SK-N-SH treated with all-trans-retinoic acid at 6 μM for 48 hours (cell line): ENCODE results near the gene GRM5.

Experiments
- ATAC-seq: fragments of 200-7000 bp; cut with Tn5 transposase; 3 replicates; pipeline ENCODE4 v1.9.1; 2020; ENCODE audit warnings: mild to moderate bottlenecking, moderate library complexity
- ARNTL ChIP-seq: fragments of 450-650 bp; formaldehyde crosslinking; IDR thresholded peaks from 2 replicates; pipeline ENCODE4 v1.5.0; 2020; ENCODE audit warnings: low read depth, mild to moderate bottlenecking, moderate library complexity, borderline replicate concordance
- BACH2 ChIP-seq: fragments of 250-450 bp; sonication (Bioruptor Pico); IDR thresholded peaks from 2 replicates; pipeline ENCODE4 v1.9.0; 2021; ENCODE audit warnings: mild to moderate bottlenecking, borderline replicate concordance
- CSDC2 ChIP-seq: fragments of 250-450 bp; sonication (Bioruptor Pico); IDR thresholded peaks from 2 replicates; pipeline ENCODE4 v1.5.0; 2020; ENCODE audit warnings: mild to moderate bottlenecking, moderate library complexity
- GLIS3 ChIP-seq: fragments of 250-450 bp; sonication (Bioruptor Pico); IDR thresholded peaks from 2 replicates; pipeline ENCODE4 v1.5.0; 2020; ENCODE audit warnings: mild to moderate bottlenecking, moderate library complexity
- ISL1 ChIP-seq: fragments of 250-450 bp; sonication (Bioruptor Pico); IDR thresholded peaks from 2 replicates; pipeline ENCODE4 v2.1.2; 2022; ENCODE audit warnings: mild to moderate bottlenecking, moderate library complexity
- PPARA ChIP-seq: fragments of 250-450 bp; sonication (Bioruptor Pico); IDR thresholded peaks from 2 replicates; pipeline ENCODE4 v1.5.0; 2020; ENCODE audit warnings: mild to moderate bottlenecking, borderline replicate concordance
- RARB ChIP-seq: fragments of 250-450 bp; sonication (Bioruptor Pico); IDR thresholded peaks from 2 replicates; pipeline ENCODE4 v1.8.0; 2021; ENCODE audit warnings: mild to moderate bottlenecking, moderate library complexity
- SNAI2 ChIP-seq: fragments of 250-450 bp; sonication (Bioruptor Pico); IDR thresholded peaks from 2 replicates; pipeline ENCODE4 v1.5.0; 2020; ENCODE audit warnings: mild to moderate bottlenecking, moderate library complexity
- TCF4 ChIP-seq: fragments of 250-450 bp; sonication (Bioruptor Pico); IDR thresholded peaks from 2 replicates; pipeline ENCODE4 v1.8.0; 2021; ENCODE audit warnings: mild to moderate bottlenecking, moderate library complexity, borderline replicate concordance
- TOX ChIP-seq: fragments of 250-450 bp; sonication (Bioruptor Pico); IDR thresholded peaks from 2 replicates; pipeline ENCODE4 v1.8.0; 2021; ENCODE audit warnings: mild to moderate bottlenecking, moderate library complexity, borderline replicate concordance
- ZC3H10 ChIP-seq: fragments of 250-450 bp; sonication (Bioruptor Pico); IDR thresholded peaks from 2 replicates; pipeline ENCODE4 v1.5.1; 2021; ENCODE audit warnings: mild to moderate bottlenecking, moderate library complexity
- ZFP3 ChIP-seq: fragments of 250-450 bp; sonication (Bioruptor Pico); IDR thresholded peaks from 2 replicates; pipeline ENCODE4 v1.5.0; 2020; ENCODE audit warnings: mild to moderate bottlenecking, moderate library complexity
- ZNF565 ChIP-seq: fragments of 450-650 bp; formaldehyde crosslinking; conservative IDR thresholded peaks from 2 replicates; pipeline ENCODE4 v1.5.0; 2020; ENCODE audit warnings: low read depth, mild to moderate bottlenecking, moderate library complexity
- ZNF70 ChIP-seq: fragments of 450-650 bp; formaldehyde crosslinking; IDR thresholded peaks from 2 replicates; pipeline ENCODE4 v1.5.0; 2020; ENCODE audit warnings: mild to moderate bottlenecking, moderate library complexity
- ZNF8 ChIP-seq: fragments of 450-650 bp; formaldehyde crosslinking; IDR thresholded peaks from 2 replicates; pipeline ENCODE4 v1.5.0; 2020; ENCODE audit warnings: mild to moderate bottlenecking, moderate library complexity
- TF ChIP-seq, protein P1 (sequence below): fragments of 250-450 bp; sonication (Bioruptor Pico); IDR thresholded peaks from 2 replicates; pipeline ENCODE4 v1.5.1; 2020; ENCODE audit warnings: low read depth, mild to moderate bottlenecking, moderate library complexity
- TF ChIP-seq, protein P2 (sequence below): fragments of 250-450 bp; sonication (Bioruptor Pico); IDR thresholded peaks from 2 replicates; pipeline ENCODE4 v1.8.0; 2021; ENCODE audit warnings: low read depth, mild to moderate bottlenecking, moderate library complexity, borderline replicate concordance
- TF ChIP-seq, protein P3 (sequence below): fragments of 250-450 bp; sonication (Bioruptor Pico); IDR thresholded peaks from 2 replicates; pipeline ENCODE4 v1.5.1; 2021; ENCODE audit warnings: mild to moderate bottlenecking, moderate library complexity
- TF ChIP-seq, protein P4 (sequence below): fragments of 250-450 bp; sonication (Bioruptor Pico); IDR thresholded peaks from 2 replicates; pipeline ENCODE4 v1.5.0; 2020; ENCODE audit warnings: mild to moderate bottlenecking, moderate library complexity
- TF ChIP-seq, protein P5 (sequence below): fragments of 250-450 bp; sonication (Bioruptor Pico); IDR thresholded peaks from 2 replicates; pipeline ENCODE4 v1.8.0; 2020; ENCODE audit warnings: mild to moderate bottlenecking, moderate library complexity, borderline replicate concordance

Gene GRM5

DNA sequence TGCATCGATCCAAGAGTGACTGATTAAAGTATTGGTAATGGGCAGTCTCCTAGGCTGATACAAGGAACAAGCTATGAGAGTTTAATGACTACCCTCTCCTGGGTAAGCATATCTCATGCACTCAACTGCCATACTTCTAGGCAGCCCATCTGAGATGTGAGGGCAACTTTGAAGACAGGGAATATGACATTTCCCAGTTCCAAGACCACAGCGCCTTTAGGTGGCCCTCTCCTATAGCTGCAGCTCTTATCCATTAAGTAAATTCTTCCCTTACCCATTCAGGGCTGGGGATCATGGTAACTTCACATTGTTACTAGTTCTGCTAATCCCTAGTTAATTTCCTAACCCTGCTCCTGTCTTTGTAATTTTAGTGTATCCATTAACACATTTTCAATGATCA lies 570.9 kb downstream of the GRM5 start:
- ATAC-seq, result peak; percentile 40; the same call in 1 of the 3 replicates
- TF ChIP-seq BACH2 (CRISPR knock-in tag) (no peak), RARB (no peak), ZC3H10 (CRISPR knock-in tag) (no peak), SNAI2 (CRISPR knock-in tag) (no peak), TCF4 (CRISPR knock-in tag) (no peak), ISL1 (CRISPR knock-in tag) (no peak), ZNF8 (CRISPR knock-in tag) (no peak), ARNTL (CRISPR knock-in tag) (no peak), TOX (no peak), ZNF565 (no peak), ZNF70 (CRISPR knock-in tag) (no peak)
- TF ChIP-seq, protein P1, sequence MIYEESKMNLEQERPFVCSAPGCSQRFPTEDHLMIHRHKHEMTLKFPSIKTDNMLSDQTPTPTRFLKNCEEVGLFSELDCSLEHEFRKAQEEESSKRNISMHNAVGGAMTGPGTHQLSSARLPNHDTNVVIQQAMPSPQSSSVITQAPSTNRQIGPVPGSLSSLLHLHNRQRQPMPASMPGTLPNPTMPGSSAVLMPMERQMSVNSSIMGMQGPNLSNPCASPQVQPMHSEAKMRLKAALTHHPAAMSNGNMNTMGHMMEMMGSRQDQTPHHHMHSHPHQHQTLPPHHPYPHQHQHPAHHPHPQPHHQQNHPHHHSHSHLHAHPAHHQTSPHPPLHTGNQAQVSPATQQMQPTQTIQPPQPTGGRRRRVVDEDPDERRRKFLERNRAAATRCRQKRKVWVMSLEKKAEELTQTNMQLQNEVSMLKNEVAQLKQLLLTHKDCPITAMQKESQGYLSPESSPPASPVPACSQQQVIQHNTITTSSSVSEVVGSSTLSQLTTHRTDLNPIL (CRISPR knock-in tag), result no peak
- TF ChIP-seq, protein P2, sequence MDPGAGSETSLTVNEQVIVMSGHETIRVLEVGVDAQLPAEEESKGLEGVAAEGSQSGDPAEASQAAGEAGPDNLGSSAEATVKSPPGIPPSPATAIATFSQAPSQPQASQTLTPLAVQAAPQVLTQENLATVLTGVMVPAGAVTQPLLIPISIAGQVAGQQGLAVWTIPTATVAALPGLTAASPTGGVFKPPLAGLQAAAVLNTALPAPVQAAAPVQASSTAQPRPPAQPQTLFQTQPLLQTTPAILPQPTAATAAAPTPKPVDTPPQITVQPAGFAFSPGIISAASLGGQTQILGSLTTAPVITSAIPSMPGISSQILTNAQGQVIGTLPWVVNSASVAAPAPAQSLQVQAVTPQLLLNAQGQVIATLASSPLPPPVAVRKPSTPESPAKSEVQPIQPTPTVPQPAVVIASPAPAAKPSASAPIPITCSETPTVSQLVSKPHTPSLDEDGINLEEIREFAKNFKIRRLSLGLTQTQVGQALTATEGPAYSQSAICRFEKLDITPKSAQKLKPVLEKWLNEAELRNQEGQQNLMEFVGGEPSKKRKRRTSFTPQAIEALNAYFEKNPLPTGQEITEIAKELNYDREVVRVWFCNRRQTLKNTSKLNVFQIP (CRISPR knock-in tag), result no peak
- TF ChIP-seq, protein P3, sequence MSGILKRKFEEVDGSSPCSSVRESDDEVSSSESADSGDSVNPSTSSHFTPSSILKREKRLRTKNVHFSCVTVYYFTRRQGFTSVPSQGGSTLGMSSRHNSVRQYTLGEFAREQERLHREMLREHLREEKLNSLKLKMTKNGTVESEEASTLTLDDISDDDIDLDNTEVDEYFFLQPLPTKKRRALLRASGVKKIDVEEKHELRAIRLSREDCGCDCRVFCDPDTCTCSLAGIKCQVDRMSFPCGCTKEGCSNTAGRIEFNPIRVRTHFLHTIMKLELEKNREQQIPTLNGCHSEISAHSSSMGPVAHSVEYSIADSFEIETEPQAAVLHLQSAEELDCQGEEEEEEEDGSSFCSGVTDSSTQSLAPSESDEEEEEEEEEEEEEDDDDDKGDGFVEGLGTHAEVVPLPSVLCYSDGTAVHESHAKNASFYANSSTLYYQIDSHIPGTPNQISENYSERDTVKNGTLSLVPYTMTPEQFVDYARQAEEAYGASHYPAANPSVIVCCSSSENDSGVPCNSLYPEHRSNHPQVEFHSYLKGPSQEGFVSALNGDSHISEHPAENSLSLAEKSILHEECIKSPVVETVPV, result no peak

DNA sequence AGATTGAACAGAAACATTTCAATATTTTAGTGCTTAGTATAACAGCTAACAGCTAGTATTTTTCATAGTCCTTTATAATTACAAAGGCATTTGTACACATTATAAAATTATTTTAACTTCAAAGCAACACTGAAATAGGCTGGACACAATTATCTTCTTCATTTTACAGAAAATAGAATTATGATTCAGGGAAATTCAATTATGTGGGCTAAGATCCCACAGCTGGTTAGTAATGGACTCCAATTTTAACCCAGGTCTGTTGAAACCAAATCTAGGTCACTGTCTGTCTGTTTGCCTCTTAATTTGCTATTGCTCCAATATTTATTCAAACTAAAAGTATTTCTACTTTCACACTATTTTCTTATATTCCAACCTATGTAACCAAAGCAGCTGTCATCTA lies 574.1 kb downstream of the GRM5 start:
- ATAC-seq, result no peak
- TF ChIP-seq TCF4 (CRISPR knock-in tag) (peak; percentile 70; the same call in 1 of the 2 replicates), ZNF8 (CRISPR knock-in tag) (no peak)

DNA sequence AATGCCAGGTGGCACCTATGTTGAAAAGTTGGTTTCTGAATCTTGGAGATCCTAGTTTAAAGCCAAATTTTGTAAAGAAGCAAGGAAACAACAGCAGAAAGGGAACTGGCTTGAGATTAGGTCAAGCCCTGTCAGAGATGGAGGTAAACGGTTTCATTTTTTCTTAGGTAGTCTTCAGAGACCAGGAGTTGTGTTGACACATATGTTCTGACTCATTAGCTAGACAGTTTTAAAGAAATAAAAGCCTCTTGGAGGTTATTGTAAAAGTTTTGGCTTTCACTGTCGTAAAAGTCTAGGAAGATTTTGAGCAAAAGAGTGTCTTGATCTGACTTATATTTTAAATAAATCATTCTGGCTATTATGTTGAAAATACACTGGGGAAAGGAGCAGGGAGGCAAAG lies 576.8 kb downstream of the GRM5 start:
- no peak for TF ChIP-seq CSDC2 (CRISPR knock-in tag)
- TF ChIP-seq PPARA, result no peak
- no peak for TF ChIP-seq ISL1 (CRISPR knock-in tag)
- no peak for TF ChIP-seq ZNF70 (CRISPR knock-in tag)
- TF ChIP-seq, protein P4, sequence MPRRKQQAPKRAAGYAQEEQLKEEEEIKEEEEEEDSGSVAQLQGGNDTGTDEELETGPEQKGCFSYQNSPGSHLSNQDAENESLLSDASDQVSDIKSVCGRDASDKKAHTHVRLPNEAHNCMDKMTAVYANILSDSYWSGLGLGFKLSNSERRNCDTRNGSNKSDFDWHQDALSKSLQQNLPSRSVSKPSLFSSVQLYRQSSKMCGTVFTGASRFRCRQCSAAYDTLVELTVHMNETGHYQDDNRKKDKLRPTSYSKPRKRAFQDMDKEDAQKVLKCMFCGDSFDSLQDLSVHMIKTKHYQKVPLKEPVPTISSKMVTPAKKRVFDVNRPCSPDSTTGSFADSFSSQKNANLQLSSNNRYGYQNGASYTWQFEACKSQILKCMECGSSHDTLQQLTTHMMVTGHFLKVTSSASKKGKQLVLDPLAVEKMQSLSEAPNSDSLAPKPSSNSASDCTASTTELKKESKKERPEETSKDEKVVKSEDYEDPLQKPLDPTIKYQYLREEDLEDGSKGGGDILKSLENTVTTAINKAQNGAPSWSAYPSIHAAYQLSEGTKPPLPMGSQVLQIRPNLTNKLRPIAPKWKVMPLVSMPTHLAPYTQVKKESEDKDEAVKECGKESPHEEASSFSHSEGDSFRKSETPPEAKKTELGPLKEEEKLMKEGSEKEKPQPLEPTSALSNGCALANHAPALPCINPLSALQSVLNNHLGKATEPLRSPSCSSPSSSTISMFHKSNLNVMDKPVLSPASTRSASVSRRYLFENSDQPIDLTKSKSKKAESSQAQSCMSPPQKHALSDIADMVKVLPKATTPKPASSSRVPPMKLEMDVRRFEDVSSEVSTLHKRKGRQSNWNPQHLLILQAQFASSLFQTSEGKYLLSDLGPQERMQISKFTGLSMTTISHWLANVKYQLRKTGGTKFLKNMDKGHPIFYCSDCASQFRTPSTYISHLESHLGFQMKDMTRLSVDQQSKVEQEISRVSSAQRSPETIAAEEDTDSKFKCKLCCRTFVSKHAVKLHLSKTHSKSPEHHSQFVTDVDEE (CRISPR knock-in tag), result no peak
- TF ChIP-seq SNAI2 (CRISPR knock-in tag), result no peak
- TF ChIP-seq GLIS3, result no peak
- TF ChIP-seq, protein P5, sequence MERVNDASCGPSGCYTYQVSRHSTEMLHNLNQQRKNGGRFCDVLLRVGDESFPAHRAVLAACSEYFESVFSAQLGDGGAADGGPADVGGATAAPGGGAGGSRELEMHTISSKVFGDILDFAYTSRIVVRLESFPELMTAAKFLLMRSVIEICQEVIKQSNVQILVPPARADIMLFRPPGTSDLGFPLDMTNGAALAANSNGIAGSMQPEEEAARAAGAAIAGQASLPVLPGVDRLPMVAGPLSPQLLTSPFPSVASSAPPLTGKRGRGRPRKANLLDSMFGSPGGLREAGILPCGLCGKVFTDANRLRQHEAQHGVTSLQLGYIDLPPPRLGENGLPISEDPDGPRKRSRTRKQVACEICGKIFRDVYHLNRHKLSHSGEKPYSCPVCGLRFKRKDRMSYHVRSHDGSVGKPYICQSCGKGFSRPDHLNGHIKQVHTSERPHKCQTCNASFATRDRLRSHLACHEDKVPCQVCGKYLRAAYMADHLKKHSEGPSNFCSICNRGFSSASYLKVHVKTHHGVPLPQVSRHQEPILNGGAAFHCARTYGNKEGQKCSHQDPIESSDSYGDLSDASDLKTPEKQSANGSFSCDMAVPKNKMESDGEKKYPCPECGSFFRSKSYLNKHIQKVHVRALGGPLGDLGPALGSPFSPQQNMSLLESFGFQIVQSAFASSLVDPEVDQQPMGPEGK (CRISPR knock-in tag), result no peak
- TF ChIP-seq ZNF565, result no peak
- no peak for TF ChIP-seq ZFP3
- TF ChIP-seq, protein P3, result no peak
- TF ChIP-seq, protein P1 (CRISPR knock-in tag), result no peak

More for the DNA sequence above, 576.8 kb downstream of the GRM5 start:
- no peak for ATAC-seq
